ENCODE results near the gene SLC38A9. TPM values are rescaled to one million over a fixed set of nuclear protein-coding genes. Genes with fewer than 3 reads are reported as not detected.

SLC38A9 gene
- total RNA-seq, 1 experiment from 2014 or later: 33.7 TPM

DNA sequence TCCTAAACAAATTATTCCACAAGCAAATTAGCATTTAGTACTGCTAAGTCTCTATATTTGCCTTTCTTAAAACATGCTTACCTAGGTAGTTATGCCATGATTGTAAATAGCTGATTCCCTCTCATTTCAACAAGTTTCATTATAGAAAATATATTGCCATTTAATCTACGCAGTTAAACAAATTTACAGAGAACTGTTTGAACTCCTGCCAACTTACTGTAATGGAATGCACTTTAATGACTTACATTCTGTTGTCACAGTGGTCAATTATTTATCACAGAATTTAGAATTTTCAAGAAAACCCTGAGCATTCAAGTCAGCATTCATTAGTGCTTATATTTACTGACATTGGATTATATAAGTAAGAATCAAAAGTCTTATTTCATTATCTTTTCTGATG, 19.6 kb downstream of the SLC38A9 start:
- no peak for DNase-seq
- H3K4me1 ChIP-seq: no peaks in the 10 kb centered on the region; the same call in 1 of the 2 replicates
- no peaks in the 10 kb centered on the region for H3K27me3 ChIP-seq
- no peaks in the 10 kb centered on the region for H3K9me3 ChIP-seq (replicated peaks)
- H3K36me3 ChIP-seq: peaks cover 5% of the 10 kb centered on the region
- no peak overlapping the region for H3K27ac ChIP-seq
- H3K4me3 ChIP-seq: no peak overlapping the region

DNA sequence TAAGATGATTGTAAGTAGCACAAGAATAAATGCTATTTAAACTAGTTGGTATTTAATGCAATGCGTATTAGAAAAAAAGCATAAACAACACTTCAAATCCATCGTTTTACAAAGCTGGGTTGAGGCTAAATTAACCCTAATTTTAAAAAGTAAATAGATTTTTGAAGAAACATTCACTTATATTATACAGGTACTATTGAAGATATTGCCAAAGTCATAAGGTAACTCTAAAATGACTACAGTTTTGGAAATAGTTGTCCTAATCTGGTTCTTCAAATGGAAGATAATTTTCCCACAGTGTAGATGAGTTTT, 20.1 kb downstream of the SLC38A9 start:
- H3K36me3 ChIP-seq: peaks cover under 1% of the 10 kb centered on the region; the same call in 1 of the 2 replicates
- no peak for DNase-seq
- H3K27ac ChIP-seq: no peak overlapping the region
- H3K9me3 ChIP-seq (replicated peaks): no peaks in the 10 kb centered on the region
- H3K4me3 ChIP-seq: no peak overlapping the region
- H3K27me3 ChIP-seq: no peaks in the 10 kb centered on the region
- no peaks in the 10 kb centered on the region; the same call in 1 of the 2 replicates for H3K4me1 ChIP-seq

DNA sequence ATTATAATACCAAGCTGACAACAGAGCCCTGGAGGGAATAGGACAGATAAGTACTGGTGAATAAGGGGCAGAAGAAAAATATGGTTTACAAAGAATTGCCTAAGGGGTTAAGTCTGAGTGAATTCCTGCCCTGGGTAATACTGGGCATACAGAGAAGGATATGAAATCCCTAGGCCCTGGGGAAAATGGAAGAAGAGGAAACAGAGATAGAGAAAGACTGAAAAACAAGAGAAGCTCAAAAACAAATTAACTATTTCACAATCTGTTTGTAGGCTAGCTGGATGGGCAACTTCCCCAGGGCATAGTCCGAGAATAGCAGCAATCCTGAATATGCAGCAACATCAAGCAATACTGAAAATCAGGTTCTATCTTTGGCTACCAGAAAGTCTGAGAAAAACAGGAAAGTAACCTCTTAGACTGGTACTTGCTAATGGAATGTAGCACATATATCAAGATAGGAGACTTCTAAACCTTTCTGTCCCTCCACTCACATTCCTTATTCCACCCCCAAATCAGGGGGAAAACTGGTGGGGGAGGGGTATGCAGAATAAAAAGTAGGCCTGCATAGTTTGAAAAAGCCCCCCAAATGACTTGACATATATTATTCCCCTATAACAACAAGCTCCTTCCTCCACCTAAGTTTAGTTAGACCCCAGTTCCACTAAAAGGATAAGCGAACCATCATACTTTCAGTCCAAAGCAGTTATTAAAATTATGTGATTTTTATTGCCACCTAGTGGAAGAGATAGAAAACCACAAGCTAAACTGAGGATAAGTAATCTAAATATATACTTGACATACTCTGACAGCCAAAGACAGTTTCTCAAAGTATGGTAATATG, 20.6 kb downstream of the SLC38A9 start:
- Histone ChIP-seq H3K4me3 (no peak overlapping the region), H3K9me3 (replicated peaks) (no peaks in the 10 kb centered on the region), H3K27ac (no peak overlapping the region), H3K4me1 (no peaks in the 10 kb centered on the region; the same call in 1 of the 2 replicates), H3K36me3 (no peaks in the 10 kb centered on the region), H3K27me3 (no peaks in the 10 kb centered on the region)
- DNase-seq: peak in 1 of 2 experiments; percentile 73

DNA sequence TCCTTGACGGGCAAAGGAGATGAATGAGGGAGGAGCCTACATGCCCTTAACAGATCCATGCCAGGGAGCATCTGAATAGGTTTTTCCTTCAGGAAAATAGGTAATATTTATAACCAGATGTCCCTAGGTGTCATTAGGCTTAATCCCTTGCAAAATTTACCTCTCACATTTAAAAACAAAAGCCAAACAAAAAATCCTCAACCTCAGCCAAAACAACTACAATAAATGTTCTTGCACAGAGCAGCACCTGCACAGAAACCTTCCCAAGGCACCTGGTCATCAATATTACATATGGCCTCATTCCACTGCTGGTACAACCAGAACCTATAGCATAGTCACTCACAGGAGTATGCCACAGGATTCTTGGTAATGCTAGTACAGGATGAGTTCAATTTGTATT, 30.1 kb downstream of the SLC38A9 start:
- H3K36me3 ChIP-seq: no peaks in the 10 kb centered on the region

DNA sequence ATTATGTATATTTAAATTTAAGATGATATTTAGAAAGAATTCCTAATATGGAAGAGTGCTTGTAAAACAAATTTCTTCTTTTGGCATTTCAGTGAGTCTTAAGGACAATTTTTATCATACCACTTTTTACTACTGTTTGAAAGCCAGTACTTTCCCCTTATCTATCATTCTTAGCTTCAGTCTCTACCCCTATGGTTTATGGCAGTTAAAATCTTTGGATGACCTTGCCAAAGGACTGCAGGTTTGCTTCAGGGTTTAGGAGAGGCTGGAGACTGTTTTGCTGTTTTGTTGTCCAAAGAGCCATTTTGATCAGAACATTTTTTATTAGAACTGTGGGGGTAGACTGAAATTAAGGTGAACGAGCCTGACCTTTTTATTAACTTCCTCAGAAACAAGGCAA, 30.8 kb downstream of the SLC38A9 start:
- H3K9me3 ChIP-seq (replicated peaks): no peaks in the 10 kb centered on the region
- no peaks in the 10 kb centered on the region for H3K27me3 ChIP-seq
- no peak for DNase-seq
- H3K36me3 ChIP-seq: no peaks in the 10 kb centered on the region
- no peak overlapping the region for H3K27ac ChIP-seq
- peaks cover 4% of the 10 kb centered on the region; the same call in 1 of the 2 replicates for H3K4me1 ChIP-seq
- no peak overlapping the region for H3K4me3 ChIP-seq

More for the DNA sequence above, 30.1 kb downstream of the SLC38A9 start:
- H3K27ac ChIP-seq: no peak overlapping the region
- H3K4me1 ChIP-seq: peaks cover 4% of the 10 kb centered on the region; the same call in 1 of the 2 replicates
- H3K9me3 ChIP-seq (replicated peaks): no peaks in the 10 kb centered on the region
- no peak overlapping the region for H3K4me3 ChIP-seq
- DNase-seq: no peak
- H3K27me3 ChIP-seq: no peaks in the 10 kb centered on the region

DNA sequence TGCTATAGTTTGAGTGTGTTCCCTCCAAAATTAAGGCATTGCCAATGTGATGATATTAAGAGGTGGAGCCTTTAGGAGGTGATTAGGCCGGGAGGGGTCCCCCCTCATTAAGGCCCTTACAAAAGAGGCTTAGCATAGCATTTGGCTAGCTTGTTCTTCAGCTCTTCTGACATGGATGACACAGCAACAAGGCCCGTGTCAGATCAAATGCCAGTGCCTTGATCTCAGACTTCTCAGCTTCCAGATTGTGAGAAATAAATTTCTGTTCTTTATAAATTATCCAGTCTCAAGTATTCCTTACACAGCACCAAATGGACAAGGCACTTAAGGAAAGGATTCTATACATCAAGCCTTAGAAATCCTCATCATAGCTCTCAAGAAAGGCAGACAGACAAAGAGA, 31.8 kb downstream of the SLC38A9 start:
- Histone ChIP-seq H3K27me3 (no peaks in the 10 kb centered on the region), H3K4me1 (peaks cover 4% of the 10 kb centered on the region; the same call in 1 of the 2 replicates), H3K9me3 (replicated peaks) (no peaks in the 10 kb centered on the region), H3K4me3 (no peak overlapping the region), H3K36me3 (no peaks in the 10 kb centered on the region), H3K27ac (no peak overlapping the region)
- no peak for DNase-seq

DNA sequence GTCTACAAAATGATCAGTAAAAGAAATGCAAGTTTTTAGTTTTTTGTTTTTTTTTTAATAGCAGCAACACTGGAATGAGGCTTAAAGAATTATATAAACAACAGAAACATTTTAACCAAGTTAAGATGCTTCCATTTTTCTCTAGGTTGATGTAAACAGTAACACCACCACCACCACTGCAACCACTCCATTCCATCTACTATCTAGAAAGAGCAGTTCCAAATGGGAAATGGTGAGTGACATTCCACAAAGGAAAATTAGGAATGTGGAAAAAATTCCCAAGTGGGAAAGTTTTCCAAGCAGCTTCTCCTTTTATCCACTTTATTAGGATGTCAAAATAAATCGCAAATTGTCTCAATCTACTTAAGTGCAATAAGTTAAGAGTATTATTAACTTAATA, 32.6 kb downstream of the SLC38A9 start:
- Histone ChIP-seq H3K9me3 (replicated peaks) (no peaks in the 10 kb centered on the region), H3K27ac (no peak overlapping the region), H3K27me3 (no peaks in the 10 kb centered on the region), H3K36me3 (no peaks in the 10 kb centered on the region), H3K4me3 (no peak overlapping the region), H3K4me1 (peaks cover 4% of the 10 kb centered on the region; the same call in 1 of the 2 replicates)
- no peak for DNase-seq

DNA sequence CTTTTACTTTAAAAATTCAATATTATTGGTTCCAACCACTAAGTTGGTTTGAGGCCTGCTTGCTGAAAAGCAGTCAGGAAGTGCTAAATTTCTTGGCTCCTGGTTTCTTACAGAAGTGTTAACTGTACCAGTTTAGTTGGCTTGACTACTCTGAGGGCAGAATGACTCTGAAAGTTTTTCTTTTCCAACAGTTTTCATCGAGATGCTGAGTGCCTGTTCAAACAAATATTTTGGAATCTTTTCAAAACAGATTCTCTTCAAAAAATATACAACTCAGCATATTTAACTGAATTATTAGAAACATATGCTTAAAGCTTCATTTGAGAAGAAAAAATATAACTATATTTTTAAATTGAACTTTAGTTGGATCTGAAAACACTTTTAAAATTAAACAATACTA, 37.0 kb downstream of the SLC38A9 start:
- Histone ChIP-seq H3K27ac (no peak overlapping the region), H3K27me3 (no peaks in the 10 kb centered on the region), H3K4me3 (no peak overlapping the region), H3K36me3 (no peaks in the 10 kb centered on the region), H3K4me1 (peaks cover 4% of the 10 kb centered on the region; the same call in 1 of the 2 replicates), H3K9me3 (replicated peaks) (no peaks in the 10 kb centered on the region)
- no peak for DNase-seq

DNA sequence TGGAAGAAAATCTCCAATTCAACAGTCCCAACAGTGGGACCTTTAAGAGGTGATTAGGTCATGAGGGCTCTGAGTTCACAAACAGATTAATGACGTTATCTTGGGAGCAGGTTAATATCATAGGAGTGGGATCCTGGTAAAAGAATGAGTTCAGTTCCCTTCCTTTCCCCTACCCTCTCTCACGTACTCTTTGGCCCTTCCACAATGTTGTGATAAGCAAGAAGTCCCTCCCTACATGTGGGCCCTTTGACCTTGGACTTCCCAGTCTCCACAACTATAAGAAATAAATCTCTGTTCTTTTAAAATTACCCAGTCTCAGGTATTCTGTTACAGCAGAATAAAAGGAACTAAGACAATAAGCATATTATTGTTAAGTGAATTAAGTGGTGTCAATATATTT, 37.8 kb downstream of the SLC38A9 start:
- no peaks in the 10 kb centered on the region for H3K4me1 ChIP-seq

DNA sequence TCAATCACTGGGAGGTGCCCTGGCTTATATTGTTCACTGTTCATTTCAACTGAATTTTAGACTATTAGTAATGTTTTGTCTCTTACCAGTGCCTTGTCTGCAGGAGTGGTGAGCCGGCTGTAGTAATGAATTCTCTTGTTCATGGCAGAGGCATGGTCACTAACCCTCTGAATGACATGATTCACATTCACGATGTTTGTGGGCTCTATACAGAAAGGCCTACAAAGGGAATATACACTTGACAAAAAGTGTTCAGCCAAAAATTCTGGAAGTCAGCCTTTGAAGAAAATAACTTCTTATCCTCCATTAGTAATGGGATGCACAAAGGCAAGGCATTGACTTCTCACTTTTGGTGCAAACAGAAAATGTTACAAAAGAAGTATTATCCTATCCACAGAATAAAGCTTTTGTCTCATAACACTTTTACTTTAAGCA, 39.6 kb downstream of the SLC38A9 start:
- Histone ChIP-seq H3K36me3 (no peaks in the 10 kb centered on the region; the same call in 1 of the 2 replicates), H3K9me3 (replicated peaks) (no peaks in the 10 kb centered on the region), H3K4me3 (no peak overlapping the region), H3K27me3 (no peaks in the 10 kb centered on the region), H3K4me1 (no peaks in the 10 kb centered on the region), H3K27ac (no peak overlapping the region)
- DNase-seq: no peak

More for the DNA sequence above, 37.8 kb downstream of the SLC38A9 start:
- DNase-seq: no peak
- Histone ChIP-seq H3K27ac (no peak overlapping the region), H3K4me3 (no peak overlapping the region), H3K27me3 (no peaks in the 10 kb centered on the region), H3K9me3 (replicated peaks) (no peaks in the 10 kb centered on the region), H3K36me3 (no peaks in the 10 kb centered on the region)

DNA sequence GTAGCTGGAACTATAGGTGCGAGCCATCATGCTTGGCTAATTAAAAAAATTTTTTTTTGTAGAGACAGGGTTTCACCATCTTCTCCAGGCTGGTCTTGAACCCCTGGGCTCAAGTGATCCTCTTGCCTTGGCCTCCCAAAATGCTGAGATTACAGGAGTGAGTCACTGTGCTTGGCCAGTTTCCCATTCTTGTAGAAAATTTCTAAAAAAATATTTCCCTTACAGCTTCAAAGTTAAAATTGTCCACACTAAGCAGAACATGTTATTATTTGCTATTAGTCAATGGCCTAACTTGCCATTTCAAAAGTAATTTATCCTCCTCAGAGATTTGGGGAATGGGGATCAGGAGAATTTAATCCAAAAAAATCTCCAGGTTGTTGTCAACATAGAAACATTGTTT, 40.1 kb downstream of the SLC38A9 start:
- Histone ChIP-seq H3K27ac (no peak overlapping the region), H3K27me3 (no peaks in the 10 kb centered on the region), H3K4me3 (no peak overlapping the region), H3K9me3 (replicated peaks) (no peaks in the 10 kb centered on the region), H3K36me3 (no peaks in the 10 kb centered on the region; the same call in 1 of the 2 replicates), H3K4me1 (no peaks in the 10 kb centered on the region)
- no peak for DNase-seq

DNA sequence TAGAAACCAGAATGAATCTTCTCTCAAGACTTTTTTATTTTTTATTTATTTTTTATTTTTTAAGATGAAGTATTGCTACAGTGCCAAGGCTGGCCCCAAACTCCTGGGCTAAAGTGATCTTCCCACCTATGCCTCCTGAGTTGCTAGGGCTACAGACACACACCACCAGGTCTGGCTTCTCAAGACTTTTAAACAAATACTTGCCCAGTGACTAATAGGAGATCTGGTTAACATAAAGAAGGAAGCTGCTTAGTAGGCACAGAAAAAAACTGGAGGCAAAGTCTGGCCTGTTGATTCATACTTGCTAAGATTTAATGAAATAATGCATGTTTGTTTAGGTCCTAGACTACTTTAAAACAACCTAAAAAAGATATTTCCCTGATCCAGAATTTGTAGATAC, 43.8 kb downstream of the SLC38A9 start:
- H3K4me3 ChIP-seq: no peak overlapping the region
- H3K9me3 ChIP-seq (replicated peaks): no peaks in the 10 kb centered on the region
- no peaks in the 10 kb centered on the region for H3K4me1 ChIP-seq
- no peaks in the 10 kb centered on the region for H3K27me3 ChIP-seq
- DNase-seq: no peak
- H3K27ac ChIP-seq: no peak overlapping the region
- no peaks in the 10 kb centered on the region; the same call in 1 of the 2 replicates for H3K36me3 ChIP-seq

DNA sequence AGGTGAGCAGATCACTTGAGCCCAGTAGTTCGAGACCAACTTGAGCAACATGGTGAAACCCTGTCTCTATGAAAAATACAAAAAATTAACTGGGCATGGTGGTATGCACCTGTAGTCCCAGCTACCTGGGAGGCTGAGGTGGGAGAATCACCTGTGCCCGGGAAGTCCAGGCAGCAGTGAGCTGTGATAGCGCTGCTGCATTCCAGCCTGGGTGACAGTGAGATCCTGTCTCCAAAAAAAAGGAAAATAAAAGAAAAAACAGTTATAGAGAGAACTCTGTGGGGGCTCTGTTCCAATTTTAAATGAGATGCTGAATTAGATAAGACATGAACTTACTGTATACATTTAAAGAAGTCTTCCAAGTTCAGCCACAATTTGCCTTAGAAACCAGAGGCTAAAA, 44.2 kb downstream of the SLC38A9 start:
- Histone ChIP-seq H3K9me3 (replicated peaks) (no peaks in the 10 kb centered on the region), H3K27ac (no peak overlapping the region), H3K4me1 (no peaks in the 10 kb centered on the region), H3K36me3 (no peaks in the 10 kb centered on the region; the same call in 1 of the 2 replicates), H3K4me3 (no peak overlapping the region), H3K27me3 (no peaks in the 10 kb centered on the region)
- DNase-seq: no peak

DNA sequence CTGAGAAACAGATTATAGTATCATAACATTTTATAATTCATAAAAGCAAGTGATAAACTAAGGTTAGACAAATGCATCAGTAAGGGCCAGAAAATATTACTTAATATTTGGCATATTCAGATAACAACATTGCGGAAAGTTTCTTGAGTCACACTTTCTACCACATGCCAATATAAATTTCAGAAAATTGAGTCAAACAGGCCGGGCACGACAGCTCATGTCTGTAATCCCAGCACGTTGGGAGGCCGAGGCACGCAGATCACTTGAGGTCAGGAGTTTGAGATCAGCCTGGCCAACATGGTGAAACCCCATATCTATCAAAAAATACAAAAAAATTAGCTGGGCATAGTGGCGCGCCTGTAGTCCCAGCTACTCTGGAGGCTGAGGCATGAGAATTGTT, 47.1 kb downstream of the SLC38A9 start:
- Histone ChIP-seq H3K9me3 (replicated peaks) (no peaks in the 10 kb centered on the region), H3K4me3 (no peak overlapping the region), H3K4me1 (no peaks in the 10 kb centered on the region), H3K27me3 (no peaks in the 10 kb centered on the region), H3K27ac (no peak overlapping the region), H3K36me3 (peaks cover 6% of the 10 kb centered on the region)
- no peak for DNase-seq

DNA sequence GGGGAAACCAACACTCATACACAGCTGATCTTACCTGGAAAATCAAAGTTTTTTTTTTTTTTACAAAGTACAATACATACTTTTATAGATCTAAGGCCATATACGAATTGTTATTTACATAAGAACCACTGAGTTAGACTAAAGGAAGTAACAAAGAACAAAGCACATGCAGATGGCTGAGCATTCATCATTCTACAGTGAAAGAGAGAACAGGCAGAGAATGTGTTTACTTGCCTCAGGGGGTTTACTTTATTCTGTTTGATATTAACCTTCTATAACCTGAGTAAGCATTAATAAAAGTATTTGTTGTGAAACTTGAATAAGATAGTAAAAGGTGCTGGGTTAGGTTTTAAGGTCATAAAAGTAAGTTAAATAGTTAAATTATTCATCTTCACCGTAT, 54.7 kb downstream of the SLC38A9 start:
- Histone ChIP-seq H3K36me3 (peaks cover 17% of the 10 kb centered on the region), H3K27ac (no peak overlapping the region), H3K4me1 (peaks cover 4% of the 10 kb centered on the region; the same call in 1 of the 2 replicates), H3K9me3 (replicated peaks) (no peaks in the 10 kb centered on the region), H3K4me3 (no peak overlapping the region), H3K27me3 (no peaks in the 10 kb centered on the region)
- no peak for DNase-seq

DNA sequence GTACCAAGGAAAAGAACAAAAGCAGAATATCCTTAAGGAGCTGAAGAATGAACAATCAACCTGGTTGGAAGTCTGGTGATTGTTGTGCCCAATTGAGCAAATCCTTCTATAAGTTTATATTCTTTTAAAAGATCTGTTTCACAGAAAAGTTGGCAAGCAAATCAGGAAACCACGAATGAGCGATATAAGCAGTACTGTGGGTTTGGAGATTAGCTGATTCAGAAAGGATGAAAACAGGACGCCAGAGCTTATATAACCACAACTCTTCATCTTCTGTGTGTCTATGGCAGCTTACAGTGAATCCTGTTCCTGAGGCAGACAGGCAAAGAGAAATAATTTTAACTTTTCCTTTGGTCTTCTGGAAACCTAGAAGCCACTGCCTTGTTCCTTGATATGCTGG, 61.7 kb downstream of the SLC38A9 start:
- peaks cover 10% of the 10 kb centered on the region for H3K4me1 ChIP-seq
- peak in 1 of 2 experiments; percentile 58 for DNase-seq
- H3K9me3 ChIP-seq (replicated peaks): no peaks in the 10 kb centered on the region
- peaks cover 9% of the 10 kb centered on the region for H3K36me3 ChIP-seq
- no peaks in the 10 kb centered on the region for H3K27me3 ChIP-seq
- H3K4me3 ChIP-seq: no peak overlapping the region
- H3K27ac ChIP-seq: no peak overlapping the region

Measured in SJCRH30 (cell line).